NCI-H1417 treated with DMSO at 0.1 percent for 48 hours (cell line): ENCODE measurements around the gene LSAMP.
A peak's percentile ranks its signal among the peaks of the same experiment; 100 is the strongest.

Experiments
- DNase-seq: peaks from one replicate; lab custom pipeline; 2025; lab: John Stamatoyannopoulos, UW

Gene LSAMP

GRCh38 chr3:116429479-116430269 is 15.6 kb downstream of the LSAMP start:
- DNase-seq, result no peak

GRCh38 chr3:116426036-116426435 is 19.3 kb downstream of the LSAMP start:
- no peak for DNase-seq

GRCh38 chr3:116425126-116425525 is 20.2 kb downstream of the LSAMP start:
- DNase-seq, result peak; percentile 5

- no peak for DNase-seq
Observed at GRCh38 chr3:116423945-116424344, 21.3 kb downstream of the LSAMP start.

GRCh38 chr3:116423374-116423773 is 21.9 kb downstream of the LSAMP start:
- no peak for DNase-seq

- no peak for DNase-seq
Observed at GRCh38 chr3:116417151-116417550, 28.1 kb downstream of the LSAMP start.

- DNase-seq, result no peak
Observed at GRCh38 chr3:116413319-116413718, 32.0 kb downstream of the LSAMP start.

- DNase-seq, result no peak
Observed at GRCh38 chr3:116408473-116408872, 36.8 kb downstream of the LSAMP start.

- DNase-seq, result no peak
Observed at GRCh38 chr3:116405231-116405630, 40.1 kb downstream of the LSAMP start.

- DNase-seq, result no peak
Observed at GRCh38 chr3:116399701-116400226, 45.5 kb downstream of the LSAMP start.

GRCh38 chr3:116394365-116394764 is 50.9 kb downstream of the LSAMP start:
- DNase-seq, result peak; percentile 21

GRCh38 chr3:116393199-116393598 is 52.1 kb downstream of the LSAMP start:
- DNase-seq, result no peak

GRCh38 chr3:116392291-116392690 is 53.0 kb downstream of the LSAMP start:
- no peak for DNase-seq

GRCh38 chr3:116391296-116392201 is 53.7 kb downstream of the LSAMP start:
- DNase-seq, result no peak

GRCh38 chr3:116390318-116390717 is 55.0 kb downstream of the LSAMP start:
- DNase-seq, result no peak

- no peak for DNase-seq
Observed at GRCh38 chr3:116388867-116389385, 56.4 kb downstream of the LSAMP start.

GRCh38 chr3:116386168-116386567 is 59.1 kb downstream of the LSAMP start:
- no peak for DNase-seq

- no peak for DNase-seq
Observed at GRCh38 chr3:116384717-116385116, 60.6 kb downstream of the LSAMP start.

- no peak for DNase-seq
Observed at GRCh38 chr3:116378077-116378476, 67.2 kb downstream of the LSAMP start.

- DNase-seq, result no peak
Observed at GRCh38 chr3:116374901-116375300, 70.4 kb downstream of the LSAMP start.

GRCh38 chr3:116367761-116368395 is 77.4 kb downstream of the LSAMP start:
- DNase-seq, result no peak

- no peak for DNase-seq
Observed at GRCh38 chr3:116356056-116356455, 89.2 kb downstream of the LSAMP start.
